Keratinocyte (primary cell): ENCODE data around the gene CYB5A. TPM values are rescaled to one million over a fixed set of nuclear protein-coding genes. Genes with fewer than 3 reads are reported as not detected.

Source experiments
- DNase-seq: peaks from one replicate; pipeline ENCODE4 v3.0.0-alpha.2; 2011; ENCODE audit warnings: low read depth, missing footprints, low spot score
- FAIRE-seq: peaks from 2 replicates; lab custom pipeline; 2011; peaks lifted over from hg19 to GRCh38; lab: Jason Lieb, UNC
- H2AFZ ChIP-seq: 2 replicates; pipeline ENCODE4 v1.6.0; 2012; ENCODE audit warnings: low read length, control low read depth, inconsistent platforms; ENCODE audit not compliant: control insufficient read depth
- H3K27ac ChIP-seq: 2 replicates; pipeline ENCODE4 v1.5.1; 2011; ENCODE audit warnings: low read length; ENCODE audit not compliant: control insufficient read depth, insufficient read depth
- H3K27me3 ChIP-seq: 3 replicates; pipeline ENCODE4 v1.6.0; 2011; ENCODE audit warnings: low read length; ENCODE audit not compliant: control insufficient read depth, insufficient read depth; ENCODE audit errors: extremely low read depth
- H3K36me3 ChIP-seq, 2 experiments: 2 replicates in 1 of 2; 3 replicates in 1 of 2; pipeline ENCODE4 v1.5.1; 2011; ENCODE audit warnings: low read length in 2 of 2, mild to moderate bottlenecking in 1 of 2; ENCODE audit not compliant: control insufficient read depth in 2 of 2, insufficient read depth in 2 of 2; ENCODE audit errors: extremely low read depth in 1 of 2
- H3K4me1 ChIP-seq: 3 replicates; pipeline ENCODE4 v1.5.1; 2011; ENCODE audit warnings: low read length; ENCODE audit not compliant: control insufficient read depth, insufficient read depth; ENCODE audit errors: extremely low read depth
- H3K4me2 ChIP-seq: 3 replicates; pipeline ENCODE4 v1.6.0; 2011; ENCODE audit warnings: low read depth, low read length; ENCODE audit not compliant: control insufficient read depth, insufficient read depth; ENCODE audit errors: extremely low read depth
- H3K4me3 ChIP-seq, 3 experiments: fragments of 200-600 bp in 1 of 3; sonication (generic) in 1 of 3; 2 replicates in 2 of 3; 3 replicates in 1 of 3; pipeline ENCODE4 v1.5.1; 2011 to 2016; ENCODE audit warnings: low read length in 3 of 3, mild to moderate bottlenecking in 3 of 3, control low read depth in 2 of 3, inconsistent platforms in 1 of 3, low read depth in 1 of 3, mixed read lengths in 1 of 3, mixed run types in 1 of 3, moderate library complexity in 1 of 3; ENCODE audit not compliant: control insufficient read depth in 2 of 3, insufficient read depth in 2 of 3; ENCODE audit errors: extremely low read depth in 1 of 3
- H3K79me2 ChIP-seq: 2 replicates; pipeline ENCODE4 v1.6.0; 2012; ENCODE audit warnings: low read length; ENCODE audit not compliant: control insufficient read depth, insufficient read depth
- H3K9ac ChIP-seq: 3 replicates; pipeline ENCODE4 v1.6.0; 2011; ENCODE audit warnings: low read length; ENCODE audit not compliant: control insufficient read depth, insufficient read depth; ENCODE audit errors: extremely low read depth
- H3K9me1 ChIP-seq: 3 replicates; pipeline ENCODE4 v1.6.0; 2011; ENCODE audit warnings: low read length; ENCODE audit not compliant: control insufficient read depth, insufficient read depth; ENCODE audit errors: extremely low read depth
- H3K9me3 ChIP-seq: 2 replicates; pipeline ENCODE4 v1.5.1; 2012; ENCODE audit warnings: low read depth, low read length; ENCODE audit not compliant: control insufficient read depth
- H4K20me1 ChIP-seq: 3 replicates; pipeline ENCODE4 v1.6.0; 2011; ENCODE audit warnings: low read length; ENCODE audit not compliant: control insufficient read depth, insufficient read depth; ENCODE audit errors: extremely low read depth
- EZH2 ChIP-seq: IDR thresholded peaks from one replicate; pipeline ENCODE4 v1.6.1; 2012; ENCODE audit warnings: inconsistent platforms, mild to moderate bottlenecking, low read length, moderate library complexity
- dilution Hi-C: fragments of 300-500 bp; cut with MboI; formaldehyde crosslinking; loops from one replicate; pipeline ENCODE4 v1.7.0; 2020; ENCODE audit warnings: low sequenced_read_pairs; ENCODE audit not compliant: extremely low pct_ligation_motif_present
- polyA plus RNA-seq, 5 experiments: library from polyadenylated mRNA; depleted of rRNA in 3 of 5; stranded (reverse) in 3 of 5; stranded (forward) in 1 of 5; unstranded in 1 of 5; fragments of >200 nt; gene quantifications; 1 replicate in 1 of 5; 2 replicates in 3 of 5; 3 replicates in 1 of 5; pipeline versions ENCODE4 v1.2.1 to v1.2.3, GENCODE V29; 2011 to 2012; ENCODE audit warnings: missing spikeins in 2 of 5, low read depth in 1 of 5, low replicate concordance in 1 of 5
- TF ChIP-seq, protein P1 (sequence below), 3 experiments: IDR thresholded peaks in 1 of 3; conservative IDR thresholded peaks in 1 of 3; optimal IDR thresholded peaks in 1 of 3; 2 replicates in 2 of 3; 3 replicates in 1 of 3; pipeline versions ENCODE3 to v1.5.1; 2011; ENCODE audit warnings: low read length in 3 of 3, mild to moderate bottlenecking in 3 of 3, moderate library complexity in 2 of 3, control low read depth in 1 of 3, inconsistent platforms in 1 of 3; ENCODE audit not compliant: insufficient read depth in 2 of 3; ENCODE audit errors: extremely low read depth in 1 of 3

The CYB5A gene
- polyA plus RNA-seq, 1 donor (not counting 4 experiments of a cell fraction or from before 2014, with no cell fraction given) = 49.4 TPM

- peak; percentile 99 for FAIRE-seq
- H3K9me3 ChIP-seq = no peaks in the 10 kb centered on the region
- no peak overlapping the region for H3K4me3 ChIP-seq
- H3K27ac ChIP-seq = no peak overlapping the region
- no peaks in the 10 kb centered on the region for H3K27me3 ChIP-seq
- H3K4me2 ChIP-seq = no peak overlapping the region
- peak overlapping the region; percentile 79 for H2AFZ ChIP-seq
- no peak overlapping the region for H3K9ac ChIP-seq
- no peaks in the 10 kb centered on the region for H4K20me1 ChIP-seq
- no peaks in the 10 kb centered on the region for H3K36me3 ChIP-seq
- dilution Hi-C loops = no loop called here
- H3K79me2 ChIP-seq = no peaks in the 10 kb centered on the region
- H3K9me1 ChIP-seq = no peaks in the 10 kb centered on the region
- peaks cover 6% of the 10 kb centered on the region for H3K4me1 ChIP-seq
- no peak for TF ChIP-seq EZH2
- TF ChIP-seq, protein P1, sequence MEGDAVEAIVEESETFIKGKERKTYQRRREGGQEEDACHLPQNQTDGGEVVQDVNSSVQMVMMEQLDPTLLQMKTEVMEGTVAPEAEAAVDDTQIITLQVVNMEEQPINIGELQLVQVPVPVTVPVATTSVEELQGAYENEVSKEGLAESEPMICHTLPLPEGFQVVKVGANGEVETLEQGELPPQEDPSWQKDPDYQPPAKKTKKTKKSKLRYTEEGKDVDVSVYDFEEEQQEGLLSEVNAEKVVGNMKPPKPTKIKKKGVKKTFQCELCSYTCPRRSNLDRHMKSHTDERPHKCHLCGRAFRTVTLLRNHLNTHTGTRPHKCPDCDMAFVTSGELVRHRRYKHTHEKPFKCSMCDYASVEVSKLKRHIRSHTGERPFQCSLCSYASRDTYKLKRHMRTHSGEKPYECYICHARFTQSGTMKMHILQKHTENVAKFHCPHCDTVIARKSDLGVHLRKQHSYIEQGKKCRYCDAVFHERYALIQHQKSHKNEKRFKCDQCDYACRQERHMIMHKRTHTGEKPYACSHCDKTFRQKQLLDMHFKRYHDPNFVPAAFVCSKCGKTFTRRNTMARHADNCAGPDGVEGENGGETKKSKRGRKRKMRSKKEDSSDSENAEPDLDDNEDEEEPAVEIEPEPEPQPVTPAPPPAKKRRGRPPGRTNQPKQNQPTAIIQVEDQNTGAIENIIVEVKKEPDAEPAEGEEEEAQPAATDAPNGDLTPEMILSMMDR (optimal IDR thresholded peaks at IDR 0.05 in 1 of 3, IDR thresholded peaks at IDR 0.05 in 1 of 3, conservative IDR thresholded peaks at IDR 0.05 in 1 of 3; ENCODE audit: extremely low read depth in 1 of 3, insufficient read depth in 2 of 3, low read length in 3 of 3) = peak; percentile 54 to 72 (median 71)
- DNase-seq = no peak
Observed at GRCh38 chr18:74310411-74310810, 18.6 kb upstream of the CYB5A start.

- Histone ChIP-seq H3K4me1 (peaks cover 4% of the 10 kb centered on the region), H3K79me2 (no peaks in the 10 kb centered on the region), H2AFZ (no peak overlapping the region), H3K4me3 (no peak overlapping the region), H3K27me3 (no peaks in the 10 kb centered on the region), H3K36me3 (no peaks in the 10 kb centered on the region), H3K9me1 (no peaks in the 10 kb centered on the region), H3K9me3 (no peaks in the 10 kb centered on the region), H3K9ac (no peak overlapping the region), H3K27ac (no peak overlapping the region), H4K20me1 (no peaks in the 10 kb centered on the region), H3K4me2 (no peak overlapping the region)
- dilution Hi-C loops = no loop called here
- FAIRE-seq = peak; percentile 34
- TF ChIP-seq, protein P1 (optimal IDR thresholded peaks at IDR 0.05 in 1 of 3, IDR thresholded peaks at IDR 0.05 in 1 of 3, conservative IDR thresholded peaks at IDR 0.05 in 1 of 3; ENCODE audit: extremely low read depth in 1 of 3, insufficient read depth in 2 of 3, low read length in 3 of 3) = no peak
- no peak for TF ChIP-seq EZH2
- DNase-seq = no peak
Observed at GRCh38 chr18:74303936-74304335, 12.2 kb upstream of the CYB5A start.
